ENCODE results near the gene MATK. TPM values are rescaled to one million over a fixed set of nuclear protein-coding genes. Genes with fewer than 3 reads are reported as not detected.

MATK gene
- total RNA-seq, 1 experiment from 2014 or later = 0.21 TPM

DNA sequence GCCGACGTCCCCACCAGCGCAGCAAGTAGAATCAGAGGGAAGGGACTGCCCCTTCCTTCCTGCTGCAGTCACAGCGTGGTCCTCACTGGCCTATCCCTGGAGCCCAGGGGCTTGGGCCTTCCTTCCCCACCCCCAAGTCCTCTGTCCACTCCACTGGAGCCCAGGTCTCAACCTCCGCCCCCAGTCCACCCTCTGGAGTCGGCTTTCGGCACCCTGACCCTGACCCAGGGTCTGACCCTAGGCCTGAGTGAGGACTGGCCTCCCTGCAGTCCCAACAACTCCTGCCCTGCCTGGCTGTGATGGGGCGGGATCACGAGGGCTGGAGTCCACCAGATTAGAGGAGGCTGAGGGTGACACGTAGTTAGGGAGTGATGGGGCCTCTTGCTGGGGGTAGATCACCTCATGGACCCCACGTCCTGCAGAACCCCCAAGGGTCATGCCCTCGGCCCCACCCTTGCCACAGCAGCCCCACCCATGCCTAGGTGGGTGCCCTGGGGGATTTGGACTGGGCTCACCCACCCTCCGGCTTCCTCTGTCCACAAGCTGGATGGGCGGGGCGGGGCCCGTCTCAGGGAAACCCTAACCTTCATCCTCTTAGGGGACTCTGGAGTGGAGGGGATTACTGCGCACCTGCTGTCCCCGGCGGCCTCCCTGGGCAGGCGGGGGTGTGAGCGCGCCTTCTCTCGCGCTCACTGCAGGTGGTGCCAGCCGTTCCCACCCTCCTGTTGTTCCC lies 18.0 kb downstream of the MATK start:
- TF ChIP-seq CTCF (IDR thresholded peaks at IDR 0.05) (no peak), TCF7L2 (IDR thresholded peaks at IDR 0.05; ENCODE audit: low read depth, low read length) (no peak), SIN3A (IDR thresholded peaks at IDR 0.05; ENCODE audit: borderline replicate concordance, insufficient read depth, low read depth, low read length) (no peak), REST (IDR thresholded peaks at IDR 0.05; ENCODE audit: insufficient read depth in 1 of 2, low read depth in 2 of 2, low read length in 1 of 2) (no peak), POLR2AphosphoS5 (IDR thresholded peaks at IDR 0.05; ENCODE audit: low read depth, low read length) (no peak)
- DNase-seq (ENCODE audit: low read depth, low spot score) (no peak), ATAC-seq (no peak)
- BruUV-seq (replicated peaks) = no TSS peak
- ChIA-PET CTCF (no interaction called here), POLR2A (interaction anchor here (0.6 kb wide), 1 partner anchor 638 kb away, joined by 3 read pairs; no protein-coding TSS in a partner anchor)
- intact Hi-C loops (cut with micrococcal nuclease; ENCODE audit: unreplicated experiment) = no loop called here
- Histone ChIP-seq H3K4me1 (ENCODE audit: control insufficient read depth, insufficient read depth, low read length) (peaks cover 2% of the 10 kb centered on the region), H3K27me3 (ENCODE audit: control insufficient read depth, insufficient read depth, low read length) (no peaks in the 10 kb centered on the region), H3K36me3 (ENCODE audit: control insufficient read depth, insufficient read depth, low read length) (no peaks in the 10 kb centered on the region), H3K9me3 (ENCODE audit: control insufficient read depth, insufficient read depth, low read depth, low read length) (no peaks in the 10 kb centered on the region), H3K27ac (ENCODE audit: low read length) (no peak overlapping the region), H3K4me3 (ENCODE audit: low read depth in 2 of 2, low read length in 2 of 2) (no peak overlapping the region)
- in situ Hi-C loops (cut with HindIII; ENCODE audit: low pct_unique_long_range_greater_than_20kb, low sequenced_read_pairs) = no loop called here

GRCh38 chr19:3767050-3767449 lies 19.1 kb downstream of the MATK start:
- H3K27me3 ChIP-seq (ENCODE audit: control insufficient read depth, insufficient read depth, low read length) = no peaks in the 10 kb centered on the region
- no peaks in the 10 kb centered on the region for H3K36me3 ChIP-seq (ENCODE audit: control insufficient read depth, insufficient read depth, low read length)
- H3K27ac ChIP-seq (ENCODE audit: low read length) = no peak overlapping the region
- ATAC-seq (no peak), DNase-seq (ENCODE audit: low read depth, low spot score) (no peak)
- TF ChIP-seq CTCF (IDR thresholded peaks at IDR 0.05) (no peak), POLR2AphosphoS5 (IDR thresholded peaks at IDR 0.05; ENCODE audit: low read depth, low read length) (no peak), TCF7L2 (IDR thresholded peaks at IDR 0.05; ENCODE audit: low read depth, low read length) (no peak), SIN3A (IDR thresholded peaks at IDR 0.05; ENCODE audit: borderline replicate concordance, insufficient read depth, low read depth, low read length) (no peak), REST (IDR thresholded peaks at IDR 0.05; ENCODE audit: insufficient read depth in 1 of 2, low read depth in 2 of 2, low read length in 1 of 2) (no peak)
- no TSS peak for BruUV-seq (replicated peaks)
- CTCF ChIA-PET = no interaction called here
- peaks cover 4% of the 10 kb centered on the region for H3K4me1 ChIP-seq (ENCODE audit: control insufficient read depth, insufficient read depth, low read length)
- POLR2A ChIA-PET = no interaction called here
- no peaks in the 10 kb centered on the region for H3K9me3 ChIP-seq (ENCODE audit: control insufficient read depth, insufficient read depth, low read depth, low read length)
- no peak overlapping the region for H3K4me3 ChIP-seq (ENCODE audit: low read depth in 2 of 2, low read length in 2 of 2)
- in situ Hi-C loops (cut with HindIII; ENCODE audit: low pct_unique_long_range_greater_than_20kb, low sequenced_read_pairs) (no loop called here), intact Hi-C loops (cut with micrococcal nuclease; ENCODE audit: unreplicated experiment) (no loop called here)

Data from Panc1 (cell line).